DMS 273 (cell line): ENCODE results near the gene NRIP2.

Experiments
- DNase-seq: peaks from one replicate; lab custom pipeline; 2025; ENCODE audit not compliant: unreplicated experiment; lab: John Stamatoyannopoulos, UW

The NRIP2 gene

DNA sequence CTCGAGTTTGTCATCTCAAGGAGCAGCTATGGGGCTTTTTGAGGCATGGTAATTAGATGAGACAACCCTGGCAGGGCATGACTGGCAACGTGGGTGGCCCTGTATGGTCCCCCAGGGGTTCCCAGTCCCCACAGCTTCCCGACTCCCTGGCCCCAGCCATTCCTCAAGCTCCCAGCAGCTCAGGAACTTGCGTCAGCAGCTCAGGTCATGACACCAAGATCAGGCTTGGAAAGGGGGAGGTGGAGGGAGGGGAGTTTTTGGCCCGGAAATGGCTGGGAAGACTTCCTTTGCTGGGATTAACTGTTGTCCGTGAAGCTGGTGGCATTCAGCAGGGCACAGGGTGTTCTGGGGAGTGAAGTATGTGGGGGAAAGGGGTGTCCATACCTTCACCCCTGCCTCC lies 10.4 kb upstream of the NRIP2 start:
- DNase-seq: peak; percentile 12

- DNase-seq: no peak
Measured at GRCh38 chr12:2844786-2845185, 10.0 kb upstream of the NRIP2 start.

- no peak for DNase-seq
Measured at GRCh38 chr12:2842948-2843347, 8.1 kb upstream of the NRIP2 start.

DNA sequence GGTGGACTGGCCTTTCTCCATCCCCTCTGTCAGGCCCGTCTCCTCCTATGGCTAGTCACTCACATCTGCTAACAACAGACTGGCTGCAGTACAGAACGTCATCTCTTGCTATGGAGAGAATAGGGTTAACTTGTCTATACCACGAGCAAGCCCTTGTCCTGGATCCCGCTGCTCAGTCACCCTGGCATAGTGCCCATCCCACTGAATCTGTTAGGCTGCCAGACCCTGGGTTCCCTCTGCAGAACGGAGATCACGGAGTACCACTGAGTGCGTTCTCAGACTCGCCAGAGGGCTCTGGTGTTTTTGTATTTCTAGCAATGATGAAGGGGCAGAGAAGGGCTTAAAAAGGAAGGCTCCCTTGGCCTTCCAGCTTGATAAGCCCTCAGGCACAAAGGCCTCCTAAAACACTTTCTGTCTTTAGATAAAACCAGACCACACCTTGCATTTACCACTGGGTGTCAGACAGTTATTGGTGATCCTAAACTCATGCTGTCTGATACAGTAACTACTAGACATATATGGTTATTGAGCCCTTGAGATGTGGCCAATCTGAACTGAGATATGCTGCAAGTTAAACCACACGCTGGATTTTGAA lies 6.3 kb upstream of the NRIP2 start:
- DNase-seq: peak; percentile 22

DNA sequence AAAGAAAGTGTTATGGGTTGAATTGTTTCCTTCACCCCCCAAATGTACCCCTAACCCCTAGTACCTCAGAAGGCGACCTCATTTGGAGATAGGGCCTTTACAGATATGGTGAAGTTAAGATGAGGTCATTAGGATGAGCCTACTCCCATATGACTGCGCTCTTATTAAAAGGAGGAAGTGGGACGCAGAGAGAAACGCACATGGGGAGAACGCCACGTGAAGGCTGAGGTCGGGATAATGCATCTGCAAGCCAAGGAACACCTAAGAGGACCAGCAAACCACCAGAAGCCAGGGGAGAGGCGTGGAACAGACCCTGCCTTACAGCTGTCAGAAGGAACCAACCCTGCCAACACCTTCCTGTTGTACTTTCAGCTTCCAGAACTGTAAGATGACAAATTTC lies 1.7 kb upstream of the NRIP2 start:
- no peak for DNase-seq

GRCh38 chr12:2835691-2836403 lies 1.0 kb upstream of the NRIP2 start:
- DNase-seq: peak; percentile 39

- DNase-seq: no peak
Measured at GRCh38 chr12:2833810-2834209, 1.0 kb downstream of the NRIP2 start.

- peak; percentile 18 for DNase-seq
Measured at GRCh38 chr12:2833327-2833726, 1.5 kb downstream of the NRIP2 start.

DNA sequence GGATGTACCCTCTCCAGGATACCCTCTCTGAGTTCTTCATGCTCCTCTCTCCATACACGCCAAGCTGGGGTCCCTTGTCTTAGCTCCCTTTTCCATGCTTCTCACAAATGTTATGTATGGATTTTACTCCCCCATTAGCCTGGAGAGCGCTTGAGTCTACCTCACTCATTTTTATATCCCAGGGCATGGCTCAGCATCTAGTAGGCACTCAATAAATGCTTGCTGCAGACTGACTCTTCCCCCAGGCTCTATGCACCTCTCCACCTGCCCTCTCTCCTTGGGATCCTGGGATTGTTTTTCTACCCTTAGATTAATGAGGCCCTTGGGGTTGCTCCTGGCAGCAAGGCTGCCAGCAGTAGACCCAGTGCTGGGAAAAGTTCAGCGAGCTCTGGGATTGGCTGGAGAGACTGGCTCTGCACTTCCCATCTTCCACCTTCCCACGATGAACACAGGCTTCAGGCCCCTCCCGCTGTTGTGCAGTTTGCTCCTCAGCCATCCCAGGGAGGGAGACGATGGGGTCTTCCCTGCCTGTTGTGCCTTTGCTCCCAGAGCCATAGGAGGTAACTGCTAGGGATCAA lies 2.2 kb downstream of the NRIP2 start:
- peak; percentile 41 for DNase-seq

DNA sequence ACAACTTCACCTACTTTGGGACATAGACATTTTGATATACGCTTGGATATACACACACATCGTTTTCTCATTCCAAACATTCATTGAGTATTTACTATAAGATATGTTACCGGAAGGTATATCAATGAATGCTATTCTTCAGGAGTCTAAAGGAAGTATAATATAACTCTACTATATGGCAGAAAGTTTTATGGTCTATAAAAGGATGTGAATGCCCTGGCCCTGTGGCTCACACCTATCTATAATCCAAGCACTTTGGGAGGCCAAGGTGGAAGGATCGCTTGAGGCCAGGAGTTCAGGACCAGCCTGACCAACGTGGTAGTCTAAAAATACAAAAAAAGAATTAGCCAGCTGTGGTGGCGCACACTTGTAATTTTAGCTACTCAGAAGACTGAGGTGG lies 5.6 kb downstream of the NRIP2 start:
- DNase-seq: no peak

DNA sequence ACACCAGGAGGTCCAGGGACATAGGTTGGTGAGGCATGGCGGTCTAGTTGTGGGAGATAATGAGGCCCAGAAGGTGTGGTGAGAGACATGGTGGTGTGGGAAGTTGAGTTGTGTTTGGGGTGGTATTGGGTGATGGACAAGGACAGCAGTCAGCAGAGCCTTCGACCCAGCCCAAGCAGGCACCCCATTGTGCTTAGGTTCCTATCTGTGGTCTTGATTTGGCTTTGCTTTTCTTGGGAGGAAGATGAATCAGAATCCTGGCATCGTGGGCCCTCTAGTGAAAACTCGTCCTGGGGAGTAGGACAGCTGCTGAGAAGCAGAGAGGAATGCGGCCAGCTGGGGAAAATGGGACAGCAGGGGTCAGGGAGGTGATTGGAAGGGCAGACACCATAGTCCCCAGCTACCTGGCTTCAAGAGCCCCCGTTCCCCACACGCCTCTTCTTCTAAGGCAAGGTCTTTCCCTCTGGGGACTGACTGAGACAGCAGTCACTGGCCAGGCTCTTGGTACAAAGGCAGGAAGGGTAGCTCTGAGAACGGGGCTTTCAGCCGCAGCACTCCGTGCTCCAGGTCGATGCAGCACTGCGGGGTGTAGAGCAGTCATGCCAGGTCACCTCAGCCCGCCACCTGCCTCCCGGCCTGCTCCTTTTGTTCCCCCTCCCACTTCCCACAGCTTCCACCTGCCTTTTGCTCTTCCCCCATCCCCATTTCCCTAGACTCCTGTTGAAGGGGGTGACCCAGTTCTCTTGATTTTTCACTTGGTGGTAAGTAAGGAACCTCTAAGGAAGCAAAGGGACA lies 7.9 kb downstream of the NRIP2 start:
- no peak for DNase-seq

DNA sequence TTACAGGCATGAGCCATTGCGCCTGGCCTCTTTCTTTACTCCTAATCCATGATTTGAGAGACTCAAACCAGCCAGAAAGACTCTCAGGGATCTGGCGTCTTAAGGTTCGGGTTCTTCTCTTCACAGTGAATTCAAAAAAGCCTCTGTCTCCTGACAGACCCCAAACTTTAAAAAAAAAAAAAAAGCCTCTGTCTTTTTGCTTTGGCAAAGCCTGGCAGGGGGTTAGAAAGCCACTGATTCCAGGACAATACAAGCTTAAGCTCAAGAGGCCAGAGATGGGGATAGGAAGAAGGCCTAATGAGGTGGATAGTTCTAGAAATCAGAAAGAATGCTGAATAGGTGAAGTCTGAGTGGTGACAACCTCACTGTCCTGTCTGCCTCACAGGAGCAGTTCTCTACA lies 8.8 kb downstream of the NRIP2 start:
- DNase-seq: no peak

DNA sequence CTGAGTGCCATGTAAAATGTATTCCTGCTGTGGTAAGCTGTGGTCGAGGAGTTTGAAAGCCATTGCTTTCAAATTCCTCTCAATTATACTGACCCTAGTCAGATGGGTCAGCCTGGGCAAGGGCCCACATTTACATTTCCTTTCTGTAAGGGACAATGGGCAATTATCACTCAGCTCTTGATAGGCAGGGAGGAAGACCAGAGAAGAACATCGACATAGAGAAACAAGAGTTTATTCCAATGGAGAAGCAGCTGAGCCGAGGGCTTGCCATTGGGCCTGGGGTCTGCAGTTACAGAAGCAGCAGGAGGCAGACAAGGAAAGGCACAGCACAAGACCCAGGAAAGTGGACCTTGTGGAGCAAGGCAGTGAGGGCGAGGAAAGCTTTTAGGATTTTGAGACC lies 9.7 kb downstream of the NRIP2 start:
- DNase-seq: no peak

DNA sequence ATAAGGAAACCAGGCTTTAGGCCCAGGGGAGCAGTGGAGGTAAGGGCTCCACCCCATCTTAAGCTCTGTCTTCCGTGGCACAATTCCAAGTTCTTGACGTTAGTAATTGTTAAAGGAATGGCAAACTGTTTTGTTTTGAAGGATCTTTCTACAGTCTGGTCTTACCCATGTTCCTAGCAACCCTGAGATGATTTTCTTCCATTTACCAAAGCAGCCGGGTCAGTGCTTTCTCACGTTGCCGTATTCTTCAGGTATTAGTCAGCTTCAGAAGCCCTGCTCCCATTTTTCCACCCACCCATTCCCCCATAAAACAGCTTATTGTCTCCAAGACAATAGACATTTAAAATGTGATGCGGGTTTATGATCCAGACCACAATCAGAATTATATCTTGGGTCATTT lies 10.3 kb downstream of the NRIP2 start:
- no peak for DNase-seq

DNA sequence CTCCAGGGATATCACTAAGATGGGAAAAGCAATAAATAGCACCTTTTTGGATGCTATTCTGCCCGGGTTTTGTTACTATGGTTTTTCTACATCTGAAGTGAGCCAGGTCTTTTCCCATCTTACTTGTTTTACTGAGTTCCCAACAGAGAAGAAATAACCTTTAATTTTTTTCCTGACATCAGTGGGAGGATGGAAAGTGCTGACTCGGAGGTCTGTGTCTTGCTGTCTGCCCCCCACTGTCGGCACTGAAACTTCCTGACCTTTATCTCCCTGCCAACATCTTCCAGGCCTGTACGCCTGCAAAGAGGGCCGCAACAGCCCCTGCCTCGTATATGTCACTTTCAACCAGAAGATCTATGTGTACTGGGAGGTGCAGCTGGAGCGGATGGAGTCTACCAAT lies 11.4 kb downstream of the NRIP2 start:
- no peak for DNase-seq

GRCh38 chr12:2820432-2820831 lies 14.4 kb downstream of the NRIP2 start:
- no peak for DNase-seq

DNA sequence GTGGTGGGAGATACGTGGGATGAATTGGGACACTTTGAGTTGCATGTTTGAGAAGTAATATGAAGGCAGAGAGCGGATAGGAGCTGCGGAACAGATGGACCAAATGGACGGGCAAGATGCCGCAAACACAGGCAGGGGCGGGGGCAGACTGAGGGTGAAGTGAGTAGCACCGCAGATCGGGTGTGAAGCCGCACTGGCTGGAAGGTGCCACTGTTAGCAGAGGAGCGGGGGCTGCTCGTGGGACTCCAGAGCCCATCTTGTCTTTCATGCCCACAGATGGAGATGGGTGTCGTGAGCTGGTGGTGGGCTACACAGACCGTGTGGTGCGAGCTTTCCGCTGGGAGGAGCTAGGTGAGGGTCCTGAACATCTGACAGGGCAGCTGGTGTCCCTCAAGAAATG lies 15.0 kb downstream of the NRIP2 start:
- DNase-seq: no peak

GRCh38 chr12:2813214-2814185 lies 21.3 kb downstream of the NRIP2 start:
- peak; percentile 78 for DNase-seq

- DNase-seq: peak; percentile 98
Measured at GRCh38 chr12:2812290-2813213, 22.3 kb downstream of the NRIP2 start, which contains the start of gene ITFG2. TSS of gene ITFG2 (plus strand) at chr12:2812668. CDS start at chr12:2812761, 93 bp downstream.
